ENCODE measurements around the gene SRPX. TPM values are rescaled to one million over a fixed set of nuclear protein-coding genes. Genes with fewer than 3 reads are reported as not detected.
A peak's percentile ranks its signal among the peaks of the same experiment; 100 is the strongest.

The SRPX gene
- total RNA-seq, 4 donors from 2014 or later: 64.0 to 165 (median 135) TPM

DNA sequence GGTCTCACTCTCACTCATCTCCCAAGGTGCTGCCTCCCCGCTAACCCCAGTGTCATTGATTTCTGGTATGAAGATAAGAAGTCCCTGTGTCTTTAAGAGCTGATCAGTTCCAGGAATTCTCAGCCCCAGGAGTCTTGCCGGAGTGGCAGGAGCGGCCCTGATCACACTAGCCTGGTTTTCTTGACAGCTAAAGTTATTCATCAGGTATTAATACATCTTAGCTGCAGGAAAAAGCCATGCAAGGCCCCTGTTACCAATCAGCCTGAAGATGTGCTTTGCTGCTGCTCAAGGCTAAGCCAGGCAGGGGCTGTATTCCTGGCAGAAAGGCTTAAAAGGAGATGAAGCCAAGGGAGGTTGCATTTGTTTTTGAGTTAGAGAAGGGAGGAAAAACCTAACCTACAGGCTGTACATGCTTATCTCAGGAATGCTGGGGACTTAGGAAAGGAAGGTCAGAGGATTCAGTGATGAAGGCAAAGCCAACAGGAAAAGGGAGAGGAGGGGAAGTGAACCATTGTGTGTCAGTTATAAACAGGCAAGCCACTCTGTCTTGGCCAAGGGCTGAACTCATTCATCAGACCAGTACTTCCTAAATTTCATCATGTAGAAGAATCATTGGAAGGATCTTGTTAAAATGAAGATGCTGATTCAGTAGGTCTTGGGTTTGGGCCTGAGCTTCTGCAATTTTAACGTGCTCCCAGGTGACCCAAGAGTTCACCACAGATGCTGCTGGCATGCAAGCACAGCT is 8.6 kb downstream of the SRPX start:
- H3K27me3 ChIP-seq: no peaks in the 10 kb centered on the region
- H3K4me1 ChIP-seq: no peaks in the 10 kb centered on the region
- H3K9me3 ChIP-seq: no peaks in the 10 kb centered on the region
- WGBS, 2 donors: 38 to 63% methylated on average over 2 to 4 of the region's 4 CpGs
- no peak for DNase-seq (ENCODE audit: low spot score in 2 of 2)
- TF ChIP-seq CTCF (IDR thresholded peaks at IDR 0.05) (no peak), POLR2A (IDR thresholded peaks at IDR 0.05) (no peak), EP300 (IDR thresholded peaks at IDR 0.05) (no peak)
- H3K27ac ChIP-seq: no peak overlapping the region
- no peaks in the 10 kb centered on the region for H3K36me3 ChIP-seq
- H3K4me3 ChIP-seq: no peak overlapping the region

DNA sequence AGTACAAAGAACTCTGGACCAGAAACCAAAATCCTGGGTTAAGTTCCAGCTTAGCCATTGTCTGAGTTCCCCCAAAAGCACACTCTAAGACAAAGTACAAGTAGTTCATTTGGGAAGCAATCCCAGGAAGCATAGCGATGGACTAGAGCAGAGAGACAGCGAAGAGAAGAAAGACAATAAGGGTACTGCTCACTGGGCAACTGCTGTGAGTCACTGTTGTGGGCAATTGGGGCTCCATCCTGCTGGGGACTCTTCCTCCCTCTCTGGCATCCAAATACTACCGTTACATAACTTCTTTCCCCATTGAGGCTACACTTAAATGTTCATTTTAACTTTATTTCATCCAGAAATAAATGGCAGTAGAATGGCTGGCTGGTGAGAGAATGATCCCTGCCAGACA is 14.1 kb downstream of the SRPX start:
- no peak for TF ChIP-seq EP300 (IDR thresholded peaks at IDR 0.05)
- no peak for TF ChIP-seq POLR2A (IDR thresholded peaks at IDR 0.05)
- no peak for TF ChIP-seq CTCF (IDR thresholded peaks at IDR 0.05)
- 64 to 67% methylated on average over 3 of the region's 3 CpGs for WGBS, 2 donors
- Histone ChIP-seq H3K36me3 (no peaks in the 10 kb centered on the region), H3K27me3 (no peaks in the 10 kb centered on the region), H3K9me3 (no peaks in the 10 kb centered on the region), H3K4me3 (no peak overlapping the region), H3K27ac (no peak overlapping the region), H3K4me1 (no peaks in the 10 kb centered on the region)
- no peak for DNase-seq (ENCODE audit: low spot score in 2 of 2)

- 61 to 75% methylated on average over 5 of the region's 5 CpGs for WGBS, 2 donors
- Histone ChIP-seq H3K36me3 (no peaks in the 10 kb centered on the region), H3K27me3 (no peaks in the 10 kb centered on the region), H3K4me1 (no peaks in the 10 kb centered on the region), H3K4me3 (no peak overlapping the region), H3K27ac (no peak overlapping the region), H3K9me3 (no peaks in the 10 kb centered on the region)
- DNase-seq (ENCODE audit: low spot score in 2 of 2): no peak
- no peak for TF ChIP-seq POLR2A (IDR thresholded peaks at IDR 0.05)
Measured at GRCh38 chrX:38206036-38206435, 14.6 kb downstream of the SRPX start.

DNA sequence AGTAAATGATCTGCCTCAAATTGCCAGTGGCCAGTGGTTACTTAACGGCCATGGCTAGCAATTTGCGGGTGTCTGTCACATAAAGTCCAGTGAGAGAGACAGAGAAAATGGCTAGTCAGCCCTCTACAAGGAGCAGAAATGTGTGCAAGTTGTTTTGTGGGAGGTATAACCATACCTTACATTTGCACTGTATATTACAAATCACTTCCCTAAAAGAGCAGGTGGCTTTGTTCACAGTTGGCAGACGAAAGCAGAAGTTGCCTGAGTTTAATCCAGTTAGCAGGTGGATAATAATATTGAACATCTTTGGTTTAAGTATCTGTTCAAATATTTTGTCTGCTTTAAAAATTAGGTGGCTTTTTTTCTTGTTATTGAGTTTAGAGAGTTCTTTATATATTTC is 15.6 kb downstream of the SRPX start:
- TF ChIP-seq POLR2A (IDR thresholded peaks at IDR 0.05) (no peak), CTCF (IDR thresholded peaks at IDR 0.05) (no peak), EP300 (IDR thresholded peaks at IDR 0.05) (no peak)
- Histone ChIP-seq H3K27ac (no peak overlapping the region), H3K4me3 (no peak overlapping the region), H3K27me3 (no peaks in the 10 kb centered on the region), H3K9me3 (no peaks in the 10 kb centered on the region), H3K4me1 (no peaks in the 10 kb centered on the region), H3K36me3 (no peaks in the 10 kb centered on the region)
- DNase-seq (ENCODE audit: low spot score in 2 of 2): no peak
- WGBS, 2 donors: 64 to 85% methylated on average over 3 of the region's 3 CpGs

GRCh38 chrX:38192007-38192810 is 28.5 kb downstream of the SRPX start:
- WGBS, 2 donors: 44 to 46% methylated on average over 5 of the region's 5 CpGs
- no peak overlapping the region for H3K27ac ChIP-seq

More at GRCh38 chrX:38192007-38192810, 28.5 kb downstream of the SRPX start:
- Histone ChIP-seq H3K4me3 (no peak overlapping the region), H3K36me3 (no peaks in the 10 kb centered on the region), H3K27me3 (peaks cover 0 to 5% of the 10 kb centered on the region in 2 donors), H3K9me3 (no peaks in the 10 kb centered on the region), H3K4me1 (no peaks in the 10 kb centered on the region)
- TF ChIP-seq EP300 (IDR thresholded peaks at IDR 0.05) (no peak), CTCF (IDR thresholded peaks at IDR 0.05) (peak in 2 of 5 experiments; percentile 14 to 21)
- peak in 1 of 2 donors; percentile 9 for DNase-seq (ENCODE audit: low spot score in 2 of 2)

Measured in tibial nerve (tissue), 4 donors.